HCT116 (cell line): Measurements from ENCODE around the gene CSNK2A2. TPM values are rescaled to one million over a fixed set of nuclear protein-coding genes. Genes with fewer than 3 reads are reported as not detected.

Experiments used
- ATAC-seq: fragments of 200-7000 bp; cut with Tn5 transposase; 2 replicates; pipeline ENCODE4 v1.9.1; 2020; ENCODE audit warnings: mild to moderate bottlenecking, moderate library complexity
- BruUV-seq: library from RNA; stranded (reverse); fragments of 400-500 nt; replicated peaks from 2 replicates; lab custom pipeline; 2021; lab: Mats Ljungman, UMichigan
- CTCF ChIA-PET: fragments of 300-600 bp; sonication (Branson Sonifier 250); formaldehyde crosslinking; loops from one replicate; lab custom pipeline; 2021; ENCODE audit warnings: antibody characterized with exemption; lab: Charles Lee
- POLR2A ChIA-PET: fragments of 300-600, 350-600 bp; sonication (Branson Sonifier 250); formaldehyde crosslinking; loops from one replicate; lab custom pipeline; 2021; ENCODE audit warnings: antibody characterized with exemption; lab: Charles Lee
- RAD21 ChIA-PET, 2 experiments: fragments of 300-600 bp; sonication (Branson Sonifier 250); formaldehyde crosslinking; loops; one replicate each; lab custom pipeline; 2023; ENCODE audit warnings: low total read pairs in 2 of 2; ENCODE audit not compliant: uncharacterized antibody in 2 of 2, unreplicated experiment in 2 of 2, low non-redundant PET in 1 of 2; lab: Charles Lee
- DNase-seq: peaks from one replicate; pipeline ENCODE4 v3.0.0-alpha.2; 2010; ENCODE audit warnings: low read depth, low spot score
- H2AFZ ChIP-seq: fragments of 200-600 bp; shearing (Covaris generic), sonication (generic); 2 replicates; pipeline ENCODE4 v1.6.1; 2017; ENCODE audit warnings: low read depth, mixed run types, mixed read lengths, antibody characterized with exemption, low read length; ENCODE audit not compliant: poor library complexity, severe bottlenecking
- H3K27ac ChIP-seq: 2 replicates; pipeline ENCODE4 v1.5.1; 2012; ENCODE audit warnings: low read depth, low read length
- H3K27me3 ChIP-seq: fragments of 200-600 bp; sonication (generic); 2 replicates; pipeline ENCODE4 v1.6.1; 2016; ENCODE audit warnings: mixed run types, low read length, mixed read lengths; ENCODE audit not compliant: insufficient read depth
- H3K36me3 ChIP-seq, 2 experiments: fragments of 200-500 bp in 1 of 2; fragments of 200-600 bp in 1 of 2; sonication (Bioruptor generic) in 1 of 2; sonication (generic) in 1 of 2; 2 replicates each; pipeline versions ENCODE4 v1.5.1 to v1.6.1; 2014 to 2016; ENCODE audit warnings: low read length in 2 of 2, inconsistent platforms in 1 of 2, mixed read lengths in 1 of 2, mixed run types in 1 of 2; ENCODE audit not compliant: insufficient read depth in 2 of 2, control insufficient read depth in 1 of 2
- H3K4me1 ChIP-seq, 2 experiments: fragments of 200-600 bp in 1 of 2; sonication (generic) in 1 of 2; 2 replicates each; pipeline versions ENCODE4 v1.5.1 to v1.6.1; 2012 to 2017; ENCODE audit warnings: low read length in 2 of 2, inconsistent platforms in 1 of 2, mild to moderate bottlenecking in 1 of 2, mixed read lengths in 1 of 2, mixed run types in 1 of 2, moderate library complexity in 1 of 2; ENCODE audit not compliant: insufficient read depth in 2 of 2, control insufficient read depth in 1 of 2
- H3K4me2 ChIP-seq: fragments of 200-600 bp; sonication (generic); 2 replicates; pipeline ENCODE4 v1.6.1; 2017; ENCODE audit warnings: mixed run types, low read length, mixed read lengths
- H3K4me3 ChIP-seq, 2 experiments: fragments of 200-600 bp in 1 of 2; sonication (generic) in 1 of 2; replicated peaks in 1 of 2; 2 replicates each; pipeline ENCODE4 v1.5.1; 2011 to 2016; ENCODE audit warnings: low read length in 2 of 2, control low read depth in 1 of 2, low read depth in 1 of 2, mild to moderate bottlenecking in 1 of 2, mixed read lengths in 1 of 2, mixed run types in 1 of 2
- H3K79me2 ChIP-seq: fragments of 200-600 bp; sonication (generic); 2 replicates; pipeline ENCODE4 v1.6.1; 2017; ENCODE audit warnings: mild to moderate bottlenecking, mixed run types, low read length, moderate library complexity, mixed read lengths; ENCODE audit not compliant: insufficient read depth
- H3K9ac ChIP-seq: fragments of 200-600 bp; sonication (generic); 2 replicates; pipeline ENCODE4 v1.6.1; 2016; ENCODE audit warnings: low read length, mixed read lengths
- H3K9me2 ChIP-seq: fragments of 200-600 bp; sonication (generic), shearing (Covaris generic); 2 replicates; pipeline ENCODE4 v1.6.1; 2017; ENCODE audit warnings: mixed run types, mild to moderate bottlenecking, moderate library complexity; ENCODE audit not compliant: insufficient read depth
- H3K9me3 ChIP-seq, 2 experiments: fragments of 200-500 bp in 1 of 2; fragments of 200-600 bp in 1 of 2; sonication (Bioruptor generic) in 1 of 2; sonication (generic) in 1 of 2; 2 replicates each; pipeline ENCODE4 v1.6.1; 2014 to 2017; ENCODE audit warnings: low read length in 2 of 2, mixed read lengths in 2 of 2, inconsistent platforms in 1 of 2, low read depth in 1 of 2, mild to moderate bottlenecking in 1 of 2, mixed run types in 1 of 2, moderate library complexity in 1 of 2; ENCODE audit not compliant: control insufficient read depth in 1 of 2, insufficient read depth in 1 of 2
- H4K20me1 ChIP-seq: fragments of 200-600 bp; sonication (generic), shearing (Covaris generic); 2 replicates; pipeline ENCODE4 v1.6.1; 2017; ENCODE audit warnings: mixed run types, mild to moderate bottlenecking, moderate library complexity; ENCODE audit not compliant: insufficient read depth
- CBX3 ChIP-seq: IDR thresholded peaks from 2 replicates; pipeline ENCODE4 v1.6.1; 2012; ENCODE audit warnings: low read depth
- EGR1 ChIP-seq: IDR thresholded peaks from 2 replicates; pipeline ENCODE4 v1.6.1; 2012; ENCODE audit warnings: low read depth
- ELF1 ChIP-seq: IDR thresholded peaks from 2 replicates; pipeline ENCODE4 v1.6.1; 2012; ENCODE audit warnings: low read depth, borderline replicate concordance
- EZH2phosphoT487 ChIP-seq: fragments of 200-600 bp; IDR thresholded peaks from 2 replicates; pipeline ENCODE4 v1.6.1; 2018; ENCODE audit warnings: antibody characterized with exemption, borderline replicate concordance
- JUND ChIP-seq: IDR thresholded peaks from 2 replicates; pipeline ENCODE4 v1.6.1; 2012
- MAX ChIP-seq: IDR thresholded peaks from 2 replicates; pipeline ENCODE4 v1.6.1; 2012
- POLR2AphosphoS5 ChIP-seq: IDR thresholded peaks from 2 replicates; pipeline ENCODE4 v1.6.1; 2011; ENCODE audit warnings: mild to moderate bottlenecking, low read depth, low read length, moderate library complexity
- SIN3A ChIP-seq: IDR thresholded peaks from 2 replicates; pipeline ENCODE4 v1.6.1; 2012; ENCODE audit warnings: low read depth
- SRF ChIP-seq: IDR thresholded peaks from 2 replicates; pipeline ENCODE4 v1.6.1; 2012; ENCODE audit warnings: low read depth
- YY1 ChIP-seq: IDR thresholded peaks from 2 replicates; pipeline ENCODE4 v1.6.1; 2011; ENCODE audit warnings: low read length, low read depth, moderate library complexity, mild to moderate bottlenecking; ENCODE audit not compliant: insufficient replicate concordance; ENCODE audit errors: extremely low read depth
- ZBTB33 ChIP-seq: IDR thresholded peaks from 2 replicates; pipeline ENCODE4 v1.6.1; 2011; ENCODE audit warnings: mild to moderate bottlenecking, low read length, moderate library complexity; ENCODE audit not compliant: insufficient replicate concordance; ENCODE audit errors: extremely low read depth
- ZFX ChIP-seq: fragments of 450-650 bp; IDR thresholded peaks from 2 replicates; pipeline ENCODE4 v1.6.1; 2017
- ZNF274 ChIP-seq: fragments of 200-500 bp; sonication (Bioruptor generic); IDR thresholded peaks from 2 replicates; pipeline ENCODE4 v1.6.1; 2014; ENCODE audit warnings: mild to moderate bottlenecking, low read depth, low read length, inconsistent platforms
- intact Hi-C: fragments of 100-400 bp; cut with micrococcal nuclease; formaldehyde crosslinking; loops from 2 replicates; pipeline ENCODE4 v1.10.0; 2022
- total RNA-seq: library from RNA; stranded (reverse); gene quantifications from one replicate; pipeline ENCODE4 v1.2.1, GENCODE V29; 2021; ENCODE audit not compliant: unreplicated experiment
- TF ChIP-seq, protein P1 (sequence below): IDR thresholded peaks from 2 replicates; pipeline ENCODE4 v1.6.1; 2012

The CSNK2A2 gene
- total RNA-seq, 1 experiment from 2014 or later: 97.7 TPM

DNA sequence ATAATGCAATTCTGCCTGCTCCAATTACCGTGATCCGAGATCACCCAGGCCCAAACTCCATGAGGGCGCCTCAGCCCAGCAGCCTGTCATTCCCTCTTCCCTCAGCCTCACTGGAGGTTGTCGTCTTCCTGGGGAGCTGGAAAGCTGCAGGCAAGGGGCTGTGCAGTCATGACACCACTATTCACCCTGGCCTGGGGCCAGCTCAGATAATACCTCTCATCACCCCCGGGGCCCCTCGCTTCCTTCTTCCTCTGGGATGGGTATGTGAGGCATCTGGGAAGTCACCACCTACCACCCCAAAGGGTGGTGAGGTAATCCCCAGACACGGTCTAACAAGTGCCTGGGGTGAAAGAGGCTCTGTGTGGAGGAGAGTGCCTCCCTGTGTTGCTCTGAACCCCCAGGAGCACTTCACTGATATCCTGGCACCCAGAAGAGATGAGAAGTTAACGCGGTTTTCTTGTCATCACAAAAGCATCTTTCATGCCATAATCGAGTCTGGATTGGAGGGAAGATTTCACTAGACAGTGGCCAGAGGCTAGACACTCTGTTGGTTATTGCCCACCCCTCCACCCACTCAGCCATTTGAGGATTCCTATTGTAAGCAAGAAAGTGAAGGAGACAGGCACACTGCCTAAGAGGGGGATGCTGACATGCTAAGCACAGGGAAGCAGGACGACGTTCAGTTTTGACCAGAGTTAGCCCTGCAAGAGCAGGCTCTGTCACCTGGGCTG lies 87.2 kb downstream of the CSNK2A2 start (continued):
- TF ChIP-seq POLR2AphosphoS5 (no peak), EZH2phosphoT487 (no peak), MAX (no peak), CBX3 (no peak), SIN3A (no peak)

GRCh38 chr16:58109881-58110280 lies 88.0 kb downstream of the CSNK2A2 start:
- H3K36me3 ChIP-seq: peaks cover 9 to 18% of the 10 kb centered on the region in 2 experiments; a peak in 3 of 4 replicates
- BruUV-seq: no TSS peak
- H3K4me2 ChIP-seq: no peak overlapping the region
- no peak overlapping the region for H3K4me3 ChIP-seq
- POLR2A ChIA-PET: no interaction called here
- H3K9me2 ChIP-seq: no peaks in the 10 kb centered on the region
- H3K79me2 ChIP-seq: no peaks in the 10 kb centered on the region
- no peaks in the 10 kb centered on the region for H3K27me3 ChIP-seq
- TF ChIP-seq ELF1 (no peak), CBX3 (no peak), JUND (no peak), ZFX (no peak), EGR1 (no peak), ZBTB33 (no peak), SRF (no peak), SIN3A (no peak), YY1 (no peak), ZNF274 (no peak)
- TF ChIP-seq, protein P1, sequence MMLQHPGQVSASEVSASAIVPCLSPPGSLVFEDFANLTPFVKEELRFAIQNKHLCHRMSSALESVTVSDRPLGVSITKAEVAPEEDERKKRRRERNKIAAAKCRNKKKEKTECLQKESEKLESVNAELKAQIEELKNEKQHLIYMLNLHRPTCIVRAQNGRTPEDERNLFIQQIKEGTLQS: no peak
- no peak for DNase-seq
- intact Hi-C loops: no loop called here
- no peak overlapping the region for H3K9ac ChIP-seq
- no peak overlapping the region for H3K27ac ChIP-seq
- H4K20me1 ChIP-seq: no peaks in the 10 kb centered on the region; the same call in 1 of the 2 replicates
- ATAC-seq: no peak
- CTCF ChIA-PET: interaction anchor here (3.2 kb wide), 1 partner anchor 13 kb away, joined by 15 read pairs; no protein-coding TSS in a partner anchor
- no peaks in the 10 kb centered on the region for H3K9me3 ChIP-seq
- RAD21 ChIA-PET: no interaction called here
- H3K4me1 ChIP-seq: no peaks in the 10 kb centered on the region
- no peak overlapping the region for H2AFZ ChIP-seq
